ENCODE data around the gene WNT10A. TPM values are rescaled to one million over a fixed set of nuclear protein-coding genes. Genes with fewer than 3 reads are reported as not detected.

The WNT10A gene
- total and polyA plus RNA-seq, 9 of the 15 experiments (the other 6 are each of a cell fraction or from before 2014, with no cell fraction given) = not detected

DNA sequence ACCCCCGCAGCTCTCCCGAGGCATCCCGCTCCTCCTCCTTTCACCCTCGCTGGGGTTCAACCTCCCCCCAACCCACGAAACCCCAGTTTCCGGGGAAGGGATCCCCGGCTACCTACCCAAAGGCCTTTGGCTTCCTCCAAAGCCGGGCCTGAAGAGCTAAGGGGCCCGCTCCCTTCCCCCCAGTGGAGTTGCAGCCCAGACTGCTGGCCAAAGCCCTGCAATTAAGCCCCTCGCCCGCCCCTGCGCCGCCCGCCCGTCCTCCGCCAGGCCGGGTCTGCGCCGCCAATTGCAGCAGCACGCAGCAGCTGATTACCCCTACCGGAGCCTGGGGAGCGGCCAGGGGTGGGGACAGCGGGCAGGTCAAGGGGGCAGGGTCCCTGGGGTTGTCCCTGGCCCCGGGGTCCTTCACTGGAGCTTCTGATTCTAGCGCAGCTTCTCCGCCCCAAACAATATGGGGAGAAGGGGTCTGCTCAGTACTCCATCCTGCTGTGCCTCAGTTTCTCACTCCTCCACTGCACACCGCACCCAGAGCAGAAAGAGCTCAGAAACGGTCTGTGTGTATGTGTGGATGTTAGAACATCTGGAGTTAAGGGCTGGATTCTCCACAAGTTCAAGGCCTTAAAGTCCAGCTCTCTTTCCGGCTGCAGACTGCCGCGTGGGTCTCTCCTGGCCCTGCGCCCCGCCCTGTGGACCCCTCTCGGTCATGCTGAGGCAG lies 16.9 kb downstream of the WNT10A start:
- Histone ChIP-seq H3K4me3 (no peak overlapping the region), H3K9me3 (replicated peaks; ENCODE audit: control insufficient read depth, insufficient read depth, low read depth, low read length) (no peaks in the 10 kb centered on the region), H3K27me3 (ENCODE audit: control insufficient read depth in 2 of 2, insufficient read depth in 2 of 2, low read length in 2 of 2) (peaks cover 2 to 32% of the 10 kb centered on the region in 2 experiments; a peak in 4 of 5 replicates), H3K4me1 (replicated peaks in 1 of 2; ENCODE audit: control insufficient read depth in 2 of 2, insufficient read depth in 2 of 2, low read length in 2 of 2) (peaks cover 0 to 29% of the 10 kb centered on the region in 2 experiments; a peak in 2 of 5 replicates), H2AFZ (ENCODE audit: low read depth, low read length) (no peak overlapping the region), H3K9ac (ENCODE audit: insufficient read depth in 1 of 2, low read depth in 2 of 2, low read length in 2 of 2) (no peak overlapping the region; a peak in 1 of 4 replicates), H3K79me2 (ENCODE audit: control insufficient read depth, insufficient read depth, low read length) (no peaks in the 10 kb centered on the region), H4K20me1 (replicated peaks; ENCODE audit: control insufficient read depth, insufficient read depth, low read length) (no peaks in the 10 kb centered on the region), H3K9me1 (ENCODE audit: control insufficient read depth, insufficient read depth, low read length) (no peaks in the 10 kb centered on the region), H3K27ac (ENCODE audit: extremely low read depth, low read depth, low read length) (no peak overlapping the region), H3K4me2 (ENCODE audit: insufficient read depth, low read length) (no peak overlapping the region), H3K36me3 (ENCODE audit: control insufficient read depth, insufficient read depth, low read length) (no peaks in the 10 kb centered on the region)
- in situ Hi-C loops (cut with MboI) = no loop called here
- no TSS peak for BruUV-seq (replicated peaks)
- intact Hi-C loops (cut with micrococcal nuclease) = loop anchor here (1.0 kb wide), 2 partner anchors 21 to 44 kb away; no protein-coding TSS in a partner anchor
- DNase-seq (ENCODE audit: extremely low read depth in 1 of 4, low spot score in 3 of 4) (peak in 1 of 4 experiments; percentile 3), FAIRE-seq (no peak), ATAC-seq (no peak; the same call in 2 of the 3 replicates)
- WGBS (ENCODE audit: insufficient coverage, low coverage, missing lambda C conversion rate) = 36% methylated on average over 23 of the region's 34 CpGs
- TF ChIP-seq, protein P1, sequence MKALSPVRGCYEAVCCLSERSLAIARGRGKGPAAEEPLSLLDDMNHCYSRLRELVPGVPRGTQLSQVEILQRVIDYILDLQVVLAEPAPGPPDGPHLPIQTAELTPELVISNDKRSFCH (CRISPR knock-in tag; IDR thresholded peaks at IDR 0.05) = no peak
- TF ChIP-seq, protein P1 (tag; IDR thresholded peaks at IDR 0.05) = no peak
- no peak for TF ChIP-seq MECOM (CRISPR knock-in tag; IDR thresholded peaks at IDR 0.05)
- TF ChIP-seq RUNX1 (IDR thresholded peaks at IDR 0.05; ENCODE audit: low read depth) = no peak
- TF ChIP-seq ZNF507 (tag; conservative IDR thresholded peaks at IDR 0.05) = no peak
- no peak for TF ChIP-seq ZSCAN32 (CRISPR knock-in tag; IDR thresholded peaks at IDR 0.05)
- TF ChIP-seq RBM14 (IDR thresholded peaks at IDR 0.05; ENCODE audit: borderline replicate concordance, insufficient read depth, low read depth, low read length) = no peak
- no peak for TF ChIP-seq CHD2 (IDR thresholded peaks at IDR 0.05; ENCODE audit: low read depth, low read length)
- TF ChIP-seq, protein P2, sequence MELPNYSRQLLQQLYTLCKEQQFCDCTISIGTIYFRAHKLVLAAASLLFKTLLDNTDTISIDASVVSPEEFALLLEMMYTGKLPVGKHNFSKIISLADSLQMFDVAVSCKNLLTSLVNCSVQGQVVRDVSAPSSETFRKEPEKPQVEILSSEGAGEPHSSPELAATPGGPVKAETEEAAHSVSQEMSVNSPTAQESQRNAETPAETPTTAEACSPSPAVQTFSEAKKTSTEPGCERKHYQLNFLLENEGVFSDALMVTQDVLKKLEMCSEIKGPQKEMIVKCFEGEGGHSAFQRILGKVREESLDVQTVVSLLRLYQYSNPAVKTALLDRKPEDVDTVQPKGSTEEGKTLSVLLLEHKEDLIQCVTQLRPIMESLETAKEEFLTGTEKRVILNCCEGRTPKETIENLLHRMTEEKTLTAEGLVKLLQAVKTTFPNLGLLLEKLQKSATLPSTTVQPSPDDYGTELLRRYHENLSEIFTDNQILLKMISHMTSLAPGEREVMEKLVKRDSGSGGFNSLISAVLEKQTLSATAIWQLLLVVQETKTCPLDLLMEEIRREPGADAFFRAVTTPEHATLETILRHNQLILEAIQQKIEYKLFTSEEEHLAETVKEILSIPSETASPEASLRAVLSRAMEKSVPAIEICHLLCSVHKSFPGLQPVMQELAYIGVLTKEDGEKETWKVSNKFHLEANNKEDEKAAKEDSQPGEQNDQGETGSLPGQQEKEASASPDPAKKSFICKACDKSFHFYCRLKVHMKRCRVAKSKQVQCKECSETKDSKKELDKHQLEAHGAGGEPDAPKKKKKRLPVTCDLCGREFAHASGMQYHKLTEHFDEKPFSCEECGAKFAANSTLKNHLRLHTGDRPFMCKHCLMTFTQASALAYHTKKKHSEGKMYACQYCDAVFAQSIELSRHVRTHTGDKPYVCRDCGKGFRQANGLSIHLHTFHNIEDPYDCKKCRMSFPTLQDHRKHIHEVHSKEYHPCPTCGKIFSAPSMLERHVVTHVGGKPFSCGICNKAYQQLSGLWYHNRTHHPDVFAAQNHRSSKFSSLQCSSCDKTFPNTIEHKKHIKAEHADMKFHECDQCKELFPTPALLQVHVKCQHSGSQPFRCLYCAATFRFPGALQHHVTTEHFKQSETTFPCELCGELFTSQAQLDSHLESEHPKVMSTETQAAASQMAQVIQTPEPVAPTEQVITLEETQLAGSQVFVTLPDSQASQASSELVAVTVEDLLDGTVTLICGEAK (IDR thresholded peaks at IDR 0.05) = no peak
- TF ChIP-seq, protein P2 (CRISPR knock-in tag; IDR thresholded peaks at IDR 0.05) = no peak
- no peak for TF ChIP-seq SP2 (IDR thresholded peaks at IDR 0.05; ENCODE audit: extremely low read depth, low read depth, low read length, poor library complexity, severe bottlenecking)
- no peak for TF ChIP-seq TEAD1 (CRISPR knock-in tag; IDR thresholded peaks at IDR 0.05)
- TF ChIP-seq ZNF175 (CRISPR knock-in tag; IDR thresholded peaks at IDR 0.05; ENCODE audit: low read depth) = no peak
- ChIA-PET POLR2A (interaction anchor here (0.9 to 1.2 kb wide), 2 partner anchors 9 to 10 kb away, joined by 4 to 5 read pairs; no protein-coding TSS in a partner anchor), CTCF (ENCODE audit: low intra/inter-chr PET ratio) (interaction anchor here (1.5 to 1.9 kb wide), 2 partner anchors 21 to 45 kb away, joined by 5 to 10 read pairs; no protein-coding TSS in a partner anchor)

Measured in K562 (cell line).